Stimulated activated CD4-positive, alpha-beta T cell treated with anti-CD3 and anti-CD28 coated beads, Interleukin-1b, Interleukin-23, amount 100 ng/mL, for 48 hours (primary cell): ENCODE data around the gene CDH24.

Experiments used
- DNase-seq: peaks from one replicate; pipeline ENCODE4 v3.0.0-alpha.2; 2020

CDH24 gene

GRCh38 chr14:23056956-23057756 is at the start of gene CDH24:
Gene CDH24 (minus strand): TSS chr14:23057520. CDS start chr14:23055733, 1,787 bp downstream.
- peak; percentile 64 for DNase-seq

GRCh38 chr14:23106747-23107045 is 49.4 kb upstream of the CDH24 start:
- DNase-seq = no peak

GRCh38 chr14:23105348-23105824 is 48.1 kb upstream of the CDH24 start:
- DNase-seq = no peak

- DNase-seq = no peak
Observed at GRCh38 chr14:23104591-23105347, 47.4 kb upstream of the CDH24 start, which contains the start of gene CIROP. Gene CIROP (minus strand): TSS chr14:23104989. CDS start chr14:23104920, 69 bp downstream.

- DNase-seq = no peak
Observed at GRCh38 chr14:23104070-23104590, 46.8 kb upstream of the CDH24 start.

GRCh38 chr14:23103581-23103980 is 46.3 kb upstream of the CDH24 start:
- no peak for DNase-seq

GRCh38 chr14:23102801-23103200 is 45.5 kb upstream of the CDH24 start:
- no peak for DNase-seq

GRCh38 chr14:23101986-23102625 is 44.8 kb upstream of the CDH24 start:
- no peak for DNase-seq

- DNase-seq = no peak
Observed at GRCh38 chr14:23101213-23101970, 44.1 kb upstream of the CDH24 start.

- no peak for DNase-seq
Observed at GRCh38 chr14:23099212-23099861, 42.0 kb upstream of the CDH24 start.

GRCh38 chr14:23097786-23098185 is 40.5 kb upstream of the CDH24 start:
- DNase-seq = no peak

- DNase-seq = peak; percentile 99
Observed at GRCh38 chr14:23095196-23096108, 38.1 kb upstream of the CDH24 start, which contains the start of gene C14orf119. Gene C14orf119 (plus strand): TSS chr14:23095505. CDS start chr14:23097659, 2,154 bp downstream.

- DNase-seq = peak; percentile 75
Observed at GRCh38 chr14:23094666-23095195, 37.4 kb upstream of the CDH24 start, which contains the start of gene ACIN1. Gene ACIN1 (minus strand): TSS chr14:23095136. CDS start chr14:23095112, 24 bp downstream.

GRCh38 chr14:23093991-23094665 is 36.8 kb upstream of the CDH24 start:
- DNase-seq = no peak

GRCh38 chr14:23093526-23093925 is 36.2 kb upstream of the CDH24 start:
- DNase-seq = no peak

- DNase-seq = no peak
Observed at GRCh38 chr14:23093104-23093503, 35.8 kb upstream of the CDH24 start.

- no peak for DNase-seq
Observed at GRCh38 chr14:23091294-23092225, 34.2 kb upstream of the CDH24 start.

- DNase-seq = no peak
Observed at GRCh38 chr14:23090254-23090636, 32.9 kb upstream of the CDH24 start.
